ENCODE data around the gene COL21A1.

DNA sequence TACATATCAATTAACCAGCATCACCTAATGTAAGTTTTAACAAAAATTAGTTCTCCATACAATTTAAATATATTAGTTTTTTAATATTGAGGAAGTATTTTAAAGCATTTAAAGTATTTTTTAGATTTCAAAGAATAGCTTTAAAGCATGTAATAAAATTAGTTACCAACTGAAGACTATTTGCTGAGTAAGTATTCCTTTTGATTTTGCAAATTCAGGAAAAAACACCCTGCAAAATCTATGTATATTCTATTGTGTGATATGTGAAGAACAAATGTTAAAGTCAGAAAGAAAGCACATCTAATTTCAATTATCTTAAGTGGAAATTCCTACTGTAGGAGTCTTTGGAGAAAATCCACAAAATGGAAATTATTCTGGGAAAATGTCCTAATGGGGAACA, 107.3 kb downstream of the COL21A1 start:
- TF ChIP-seq GATA2 (IDR thresholded peaks at IDR 0.05; ENCODE audit: low read depth, low read length): no peak
- no peak for TF ChIP-seq GATA3 (IDR thresholded peaks at IDR 0.05; ENCODE audit: low read depth, low read length)
